MM.1S (cell line): ENCODE measurements around the gene KIF21B.

Source experiments
- CTCF ChIP-seq: fragments of 300-600 bp; sonication (generic); IDR thresholded peaks from 2 replicates; pipeline ENCODE4 v1.5.1; 2016; ENCODE audit warnings: antibody characterized with exemption, low read length, mixed read lengths
- EZH2 ChIP-seq: fragments of 300-600 bp; sonication (generic); optimal IDR thresholded peaks from 2 replicates; pipeline ENCODE3; 2017; ENCODE audit warnings: low read depth, mild to moderate bottlenecking, antibody characterized with exemption, low read length, mixed read lengths
- EZH2phosphoT487 ChIP-seq: fragments of 300-600 bp; sonication (generic); IDR thresholded peaks from 2 replicates; pipeline ENCODE4 v1.6.1; 2018; ENCODE audit warnings: antibody characterized with exemption, low read length

- no peak for TF ChIP-seq CTCF
- no peak for TF ChIP-seq EZH2
- no peak for TF ChIP-seq EZH2phosphoT487
Observed at GRCh38 chr1:200992382-200993048, 31.0 kb downstream of the KIF21B start.
